Neutrophil (primary cell): ENCODE measurements around the gene NRXN3.

ENCODE experiments used
- H3K27ac ChIP-seq: fragments of 200-600 bp; sonication (generic); 2 replicates; pipeline ENCODE4 v1.5.1; 2016; ENCODE audit warnings: mild to moderate bottlenecking, moderate library complexity
- H3K27me3 ChIP-seq: fragments of 200-600 bp; sonication (generic); 2 replicates; pipeline ENCODE4 v1.6.0; 2016; ENCODE audit warnings: mild to moderate bottlenecking
- H3K36me3 ChIP-seq: fragments of 200-600 bp; sonication (generic); 2 replicates; pipeline ENCODE4 v1.5.1; 2017
- H3K4me1 ChIP-seq, 2 experiments: fragments of 200-600 bp in 1 of 2; sonication (generic) in 1 of 2; 1 replicate in 1 of 2; 2 replicates in 1 of 2; pipeline versions ENCODE4 v1.5.1 to v1.6.1; 2013 to 2016; ENCODE audit warnings: low read depth in 1 of 2, low read length in 1 of 2, mild to moderate bottlenecking in 1 of 2, moderate library complexity in 1 of 2; ENCODE audit not compliant: control insufficient read depth in 1 of 2, insufficient read depth in 1 of 2
- H3K4me3 ChIP-seq, 2 experiments: fragments of 200-600 bp in 1 of 2; sonication (generic) in 1 of 2; 1 replicate in 1 of 2; 2 replicates in 1 of 2; pipeline ENCODE4 v1.5.1; 2013 to 2016; ENCODE audit warnings: low read depth in 1 of 2, low read length in 1 of 2, mild to moderate bottlenecking in 1 of 2, moderate library complexity in 1 of 2
- H3K9me3 ChIP-seq: fragments of 200-600 bp; sonication (generic); 2 replicates; pipeline ENCODE4 v1.5.1; 2016
- TF ChIP-seq, protein P1 (sequence below): fragments of 200-600 bp; sonication (generic); IDR thresholded peaks from 2 replicates; pipeline ENCODE4 v1.5.1; 2016; ENCODE audit warnings: antibody characterized with exemption

NRXN3 gene

DNA sequence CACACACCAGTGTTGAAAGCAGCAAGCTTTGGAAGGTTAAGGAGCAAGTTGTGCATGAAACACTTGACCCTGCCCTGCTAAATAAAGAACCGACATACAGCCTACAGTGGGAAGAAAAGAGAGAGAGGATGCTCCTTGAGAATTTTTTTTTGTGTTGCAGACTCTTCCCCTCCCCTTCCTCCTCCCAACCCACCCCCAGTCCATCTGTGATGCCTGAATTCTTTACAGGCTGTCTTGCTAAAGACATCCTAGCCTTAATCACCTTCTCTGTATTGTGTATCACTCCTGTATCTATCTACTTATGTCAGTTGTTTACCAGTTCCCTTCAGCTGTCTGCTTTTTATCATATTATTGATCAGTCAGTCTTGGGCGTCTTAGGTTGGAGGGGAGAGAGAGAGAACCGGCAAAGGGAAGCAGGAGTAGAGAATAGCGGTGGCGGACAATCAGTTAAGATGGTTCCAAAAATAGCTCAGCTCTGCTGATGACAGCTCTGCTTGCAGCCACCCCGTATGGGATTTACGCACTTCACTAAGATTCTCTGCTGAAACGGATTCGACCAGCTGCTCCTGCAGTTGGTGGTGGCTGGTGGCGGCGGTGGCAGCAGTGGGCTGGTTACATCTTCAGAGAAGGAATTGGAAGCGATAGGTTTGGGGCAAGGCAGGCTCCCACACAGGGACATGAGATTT is 664.7 kb downstream of the NRXN3 start:
- Histone ChIP-seq H3K4me1 (no peaks in the 10 kb centered on the region), H3K9me3 (no peaks in the 10 kb centered on the region), H3K4me3 (no peak overlapping the region), H3K27me3 (peaks cover 7% of the 10 kb centered on the region), H3K36me3 (no peaks in the 10 kb centered on the region), H3K27ac (no peak overlapping the region)
- TF ChIP-seq, protein P1, sequence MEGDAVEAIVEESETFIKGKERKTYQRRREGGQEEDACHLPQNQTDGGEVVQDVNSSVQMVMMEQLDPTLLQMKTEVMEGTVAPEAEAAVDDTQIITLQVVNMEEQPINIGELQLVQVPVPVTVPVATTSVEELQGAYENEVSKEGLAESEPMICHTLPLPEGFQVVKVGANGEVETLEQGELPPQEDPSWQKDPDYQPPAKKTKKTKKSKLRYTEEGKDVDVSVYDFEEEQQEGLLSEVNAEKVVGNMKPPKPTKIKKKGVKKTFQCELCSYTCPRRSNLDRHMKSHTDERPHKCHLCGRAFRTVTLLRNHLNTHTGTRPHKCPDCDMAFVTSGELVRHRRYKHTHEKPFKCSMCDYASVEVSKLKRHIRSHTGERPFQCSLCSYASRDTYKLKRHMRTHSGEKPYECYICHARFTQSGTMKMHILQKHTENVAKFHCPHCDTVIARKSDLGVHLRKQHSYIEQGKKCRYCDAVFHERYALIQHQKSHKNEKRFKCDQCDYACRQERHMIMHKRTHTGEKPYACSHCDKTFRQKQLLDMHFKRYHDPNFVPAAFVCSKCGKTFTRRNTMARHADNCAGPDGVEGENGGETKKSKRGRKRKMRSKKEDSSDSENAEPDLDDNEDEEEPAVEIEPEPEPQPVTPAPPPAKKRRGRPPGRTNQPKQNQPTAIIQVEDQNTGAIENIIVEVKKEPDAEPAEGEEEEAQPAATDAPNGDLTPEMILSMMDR = no peak

DNA sequence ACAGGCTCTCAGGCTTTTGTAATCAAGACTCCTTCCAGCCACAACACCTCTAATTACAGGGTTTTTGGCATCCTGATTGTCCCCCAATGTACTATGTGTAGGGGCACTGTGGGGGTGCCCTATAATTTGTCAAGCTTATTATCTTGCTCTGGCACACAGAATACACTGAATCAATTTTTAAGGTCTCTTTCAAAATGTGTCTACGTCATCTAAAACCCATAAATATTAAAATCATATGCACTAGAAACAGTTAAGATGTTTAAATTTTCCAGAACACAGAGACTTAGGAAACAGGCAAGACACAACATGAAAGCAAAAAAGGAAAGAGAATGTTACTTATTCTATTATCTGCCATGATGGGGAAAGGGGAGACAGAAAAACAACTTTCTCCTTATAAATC is 665.7 kb downstream of the NRXN3 start:
- Histone ChIP-seq H3K4me3 (no peak overlapping the region), H3K36me3 (no peaks in the 10 kb centered on the region), H3K27me3 (peaks cover 7% of the 10 kb centered on the region), H3K9me3 (no peaks in the 10 kb centered on the region), H3K4me1 (no peaks in the 10 kb centered on the region), H3K27ac (no peak overlapping the region)
- TF ChIP-seq, protein P1 = no peak

DNA sequence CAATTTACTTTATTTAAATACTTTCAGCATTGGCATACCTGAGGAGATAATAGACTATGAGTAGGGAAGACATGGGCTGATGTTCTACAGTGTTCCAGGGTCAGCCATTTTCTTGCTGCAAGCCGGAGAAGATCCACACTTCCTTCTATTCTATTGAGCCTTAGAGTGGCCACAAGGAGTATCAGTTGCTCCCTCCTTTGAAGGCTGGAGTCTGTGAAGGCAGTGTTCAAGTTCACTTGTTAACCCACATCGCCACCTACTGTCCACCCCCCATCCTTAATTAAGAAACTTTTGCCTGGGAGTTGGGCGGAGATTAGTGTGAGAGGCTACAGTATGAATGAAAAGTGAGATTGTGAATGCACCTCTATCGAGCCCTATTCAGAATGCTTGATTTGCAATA is 666.6 kb downstream of the NRXN3 start:
- no peaks in the 10 kb centered on the region for H3K9me3 ChIP-seq
- no peaks in the 10 kb centered on the region for H3K4me1 ChIP-seq
- TF ChIP-seq, protein P1 = no peak
- peaks cover 7% of the 10 kb centered on the region for H3K27me3 ChIP-seq
- no peaks in the 10 kb centered on the region for H3K36me3 ChIP-seq
- H3K4me3 ChIP-seq = no peak overlapping the region
- H3K27ac ChIP-seq = no peak overlapping the region

DNA sequence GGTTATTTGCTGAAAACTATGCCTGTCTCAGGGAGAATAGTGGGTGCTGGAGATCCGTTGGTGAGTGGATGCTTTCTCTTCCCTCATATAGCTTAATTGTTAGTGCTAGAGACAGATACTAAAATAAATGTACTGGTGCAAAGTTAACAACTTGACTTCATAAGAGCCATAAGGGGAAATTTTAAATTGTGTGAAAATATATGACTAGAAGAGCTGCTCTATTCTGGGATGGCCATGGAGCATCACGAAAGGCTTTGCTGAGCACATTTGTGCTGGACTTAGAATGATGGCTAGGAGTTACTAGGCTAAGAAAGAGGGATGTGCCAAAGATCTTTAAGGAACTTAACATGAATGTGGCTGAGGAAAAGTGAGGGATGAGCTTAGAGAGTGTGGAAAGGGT is 668.8 kb downstream of the NRXN3 start:
- TF ChIP-seq, protein P1 = no peak
- H3K27me3 ChIP-seq = peaks cover 7% of the 10 kb centered on the region
- no peaks in the 10 kb centered on the region for H3K9me3 ChIP-seq
- H3K4me1 ChIP-seq = no peaks in the 10 kb centered on the region
- no peak overlapping the region for H3K27ac ChIP-seq
- no peak overlapping the region for H3K4me3 ChIP-seq
- H3K36me3 ChIP-seq = no peaks in the 10 kb centered on the region

DNA sequence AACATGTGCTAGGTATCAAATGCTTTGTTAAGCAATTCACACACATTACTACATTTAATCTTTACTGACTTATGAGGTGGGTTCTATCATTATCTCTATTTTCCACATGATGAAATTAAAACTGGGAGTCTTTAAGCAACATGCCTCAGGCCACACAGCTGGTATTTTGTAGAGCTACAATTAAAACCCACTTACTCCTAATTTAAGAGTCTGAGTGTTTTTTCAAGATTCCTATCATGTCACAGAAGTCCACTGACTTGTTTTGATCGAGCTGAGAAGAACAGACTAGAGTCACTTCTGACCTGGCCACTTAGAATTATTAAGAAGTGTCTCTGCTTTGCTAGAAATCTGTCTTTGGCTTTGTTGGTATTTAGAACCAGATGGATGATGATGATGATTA is 670.7 kb downstream of the NRXN3 start:
- Histone ChIP-seq H3K4me1 (no peaks in the 10 kb centered on the region), H3K27me3 (no peaks in the 10 kb centered on the region), H3K27ac (no peak overlapping the region), H3K36me3 (no peaks in the 10 kb centered on the region), H3K4me3 (no peak overlapping the region), H3K9me3 (no peaks in the 10 kb centered on the region)
- TF ChIP-seq, protein P1 = no peak
